Uterus (tissue), 4 donors: Measurements from ENCODE around the gene SYTL3. TPM values are rescaled to one million over a fixed set of nuclear protein-coding genes. Genes with fewer than 3 reads are reported as not detected.

Source experiments
- DNase-seq, 2 donors: peaks; one replicate each; pipeline ENCODE4 v3.0.0-alpha.2; 2019 to 2020
- H3K27ac ChIP-seq, 2 donors: fragments of 200-600 bp; sonication (generic); 1 replicate in 1 of 2; 2 replicates in 1 of 2; pipeline ENCODE4 v1.5.1; 2016 to 2018
- H3K27me3 ChIP-seq, 2 donors: fragments of 200-600 bp; sonication (generic); one replicate each; pipeline ENCODE4 v1.5.1; 2018 to 2019; ENCODE audit warnings: control low read depth in 1 of 2
- H3K36me3 ChIP-seq, 2 donors: fragments of 200-600 bp; sonication (generic); one replicate each; pipeline ENCODE4 v1.5.1; 2019; ENCODE audit warnings: control low read depth in 1 of 2
- H3K4me1 ChIP-seq, 2 donors: fragments of 200-600 bp; sonication (generic); one replicate each; pipeline ENCODE4 v1.5.1; 2018 to 2019; ENCODE audit warnings: control low read depth in 1 of 2
- H3K4me3 ChIP-seq, 2 donors: fragments of 200-600 bp; sonication (generic); 1 replicate in 1 of 2; 2 replicates in 1 of 2; pipeline ENCODE4 v1.5.1; 2018 to 2019; ENCODE audit warnings: mild to moderate bottlenecking in 1 of 2
- H3K9me3 ChIP-seq, 2 donors: fragments of 200-600 bp; sonication (generic); one replicate each; pipeline ENCODE4 v1.5.1; 2019; ENCODE audit warnings: control low read depth in 1 of 2
- CTCF ChIP-seq, 4 experiments: fragments of 200-600 bp in 2 of 4; fragments of 450-650 bp in 2 of 4; sonication (generic) in 2 of 4; IDR thresholded peaks; one replicate each; pipeline ENCODE4 v1.5.1; 2016 to 2019; ENCODE audit warnings: antibody characterized with exemption in 4 of 4, mild to moderate bottlenecking in 2 of 4, moderate library complexity in 1 of 4
- POLR2A ChIP-seq, 2 donors: fragments of 450-650 bp; IDR thresholded peaks; one replicate each; pipeline ENCODE4 v1.6.1; 2016; ENCODE audit warnings: antibody characterized with exemption in 2 of 2, mild to moderate bottlenecking in 1 of 2, moderate library complexity in 1 of 2
- intact Hi-C: fragments of 100-400 bp; cut with DNase I; formaldehyde crosslinking; loops from one replicate; pipeline ENCODE4 v1.15.1; 2023; ENCODE audit warnings: low total_unique reads
- total RNA-seq, 4 donors: library from RNA; depleted of rRNA in 3 of 4; stranded (reverse); fragments of >200 nt in 3 of 4; gene quantifications; one replicate each; pipeline versions ENCODE4 v1.1.0 to v1.2.4, GENCODE V29; 2014 to 2023
- donor health status: DM: yes; HTN: yes; CAD: no.

Gene SYTL3
- total RNA-seq, 4 donors from 2014 or later = 0.51 to 12.4 (median 3.3) TPM

GRCh38 chr6:158713469-158713868, 63.6 kb downstream of the SYTL3 start:
- Histone ChIP-seq H3K27me3 (no peaks in the 10 kb centered on the region), H3K4me3 (no peak overlapping the region), H3K4me1 (no peaks in the 10 kb centered on the region), H3K36me3 (no peaks in the 10 kb centered on the region), H3K27ac (no peak overlapping the region), H3K9me3 (no peaks in the 10 kb centered on the region)
- intact Hi-C loops = no loop called here
- DNase-seq = no peak
- no peak for TF ChIP-seq POLR2A (IDR thresholded peaks at IDR 0.05)
- no peak for TF ChIP-seq CTCF (IDR thresholded peaks at IDR 0.05)

DNA sequence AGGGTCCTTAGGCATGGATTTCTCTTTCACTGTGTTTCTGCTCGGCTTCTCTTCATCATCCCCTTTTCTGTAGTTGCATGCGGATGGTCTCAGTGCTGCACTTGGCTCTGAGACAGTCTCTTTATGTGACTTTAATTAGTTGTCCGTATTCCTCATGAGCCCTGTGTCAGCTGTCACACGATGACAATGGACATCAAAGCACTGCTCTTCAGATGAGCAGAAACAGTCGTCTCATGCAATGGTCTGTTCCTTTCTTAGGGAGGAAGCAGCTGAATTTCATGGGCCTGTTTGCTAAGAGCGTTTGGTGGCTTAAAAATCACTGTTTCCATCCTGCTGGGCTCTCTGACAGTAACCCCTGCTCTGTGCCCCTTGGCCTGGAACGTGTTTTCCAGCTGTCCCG, 64.9 kb downstream of the SYTL3 start:
- TF ChIP-seq CTCF (IDR thresholded peaks at IDR 0.05) (no peak), POLR2A (IDR thresholded peaks at IDR 0.05) (no peak)
- no peak overlapping the region for H3K27ac ChIP-seq

DNA sequence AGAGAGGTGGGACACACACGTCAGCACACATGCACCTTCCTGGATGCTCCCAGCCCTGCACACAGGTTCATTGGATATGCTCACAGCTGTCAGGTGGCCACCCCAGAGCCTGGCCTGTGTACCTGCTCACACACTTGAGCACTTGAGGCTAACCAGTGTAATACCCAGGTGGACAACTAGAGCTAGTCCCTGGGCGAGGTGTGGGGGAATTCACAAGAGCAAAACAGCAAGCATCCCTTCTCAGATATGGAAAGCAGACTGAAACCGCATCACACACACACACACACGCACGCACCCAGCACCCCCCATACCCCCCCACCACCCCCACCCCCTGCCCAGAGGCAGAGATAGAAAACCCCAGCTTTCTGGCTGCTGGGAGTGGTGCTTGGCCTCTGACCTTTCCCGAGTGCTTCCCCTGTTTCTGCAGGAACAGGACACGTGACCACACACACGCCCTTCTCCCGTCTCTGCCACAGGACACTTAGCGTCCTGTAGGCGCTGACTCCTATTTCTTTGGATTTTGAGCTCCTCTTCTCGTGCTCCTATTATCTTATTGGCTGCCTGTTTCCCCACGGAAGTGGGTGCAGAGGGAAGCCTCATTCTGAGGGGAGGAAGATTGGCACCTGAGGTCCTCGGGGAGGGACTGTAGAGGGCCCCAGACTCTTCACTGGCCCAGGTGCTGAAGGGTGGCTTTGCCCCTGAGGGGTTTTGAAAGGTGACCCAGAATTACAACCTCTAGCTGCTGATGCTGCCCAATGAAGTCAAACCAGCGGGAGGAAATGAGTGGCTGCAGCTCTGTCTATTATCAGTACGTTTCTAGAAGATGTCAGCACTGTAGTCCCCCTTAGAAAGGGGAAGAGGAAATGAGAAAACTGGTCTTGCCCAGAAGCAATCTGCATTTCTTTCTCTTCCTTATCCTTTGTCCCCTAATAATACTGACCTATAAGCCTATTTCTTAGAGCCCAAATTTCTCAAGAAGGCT, 65.8 kb downstream of the SYTL3 start:
- no peaks in the 10 kb centered on the region for H3K4me1 ChIP-seq
- no peak overlapping the region for H3K27ac ChIP-seq
- intact Hi-C loops = no loop called here
- no peak for TF ChIP-seq POLR2A (IDR thresholded peaks at IDR 0.05)
- no peak for TF ChIP-seq CTCF (IDR thresholded peaks at IDR 0.05)
- H3K9me3 ChIP-seq = no peaks in the 10 kb centered on the region
- no peaks in the 10 kb centered on the region for H3K27me3 ChIP-seq
- no peaks in the 10 kb centered on the region for H3K36me3 ChIP-seq
- no peak overlapping the region for H3K4me3 ChIP-seq
- no peak for DNase-seq

More for the DNA sequence above, 64.9 kb downstream of the SYTL3 start:
- DNase-seq = no peak
- no peaks in the 10 kb centered on the region for H3K27me3 ChIP-seq
- no peaks in the 10 kb centered on the region for H3K9me3 ChIP-seq
- intact Hi-C loops = no loop called here
- no peak overlapping the region for H3K4me3 ChIP-seq
- H3K4me1 ChIP-seq = no peaks in the 10 kb centered on the region
- H3K36me3 ChIP-seq = no peaks in the 10 kb centered on the region

DNA sequence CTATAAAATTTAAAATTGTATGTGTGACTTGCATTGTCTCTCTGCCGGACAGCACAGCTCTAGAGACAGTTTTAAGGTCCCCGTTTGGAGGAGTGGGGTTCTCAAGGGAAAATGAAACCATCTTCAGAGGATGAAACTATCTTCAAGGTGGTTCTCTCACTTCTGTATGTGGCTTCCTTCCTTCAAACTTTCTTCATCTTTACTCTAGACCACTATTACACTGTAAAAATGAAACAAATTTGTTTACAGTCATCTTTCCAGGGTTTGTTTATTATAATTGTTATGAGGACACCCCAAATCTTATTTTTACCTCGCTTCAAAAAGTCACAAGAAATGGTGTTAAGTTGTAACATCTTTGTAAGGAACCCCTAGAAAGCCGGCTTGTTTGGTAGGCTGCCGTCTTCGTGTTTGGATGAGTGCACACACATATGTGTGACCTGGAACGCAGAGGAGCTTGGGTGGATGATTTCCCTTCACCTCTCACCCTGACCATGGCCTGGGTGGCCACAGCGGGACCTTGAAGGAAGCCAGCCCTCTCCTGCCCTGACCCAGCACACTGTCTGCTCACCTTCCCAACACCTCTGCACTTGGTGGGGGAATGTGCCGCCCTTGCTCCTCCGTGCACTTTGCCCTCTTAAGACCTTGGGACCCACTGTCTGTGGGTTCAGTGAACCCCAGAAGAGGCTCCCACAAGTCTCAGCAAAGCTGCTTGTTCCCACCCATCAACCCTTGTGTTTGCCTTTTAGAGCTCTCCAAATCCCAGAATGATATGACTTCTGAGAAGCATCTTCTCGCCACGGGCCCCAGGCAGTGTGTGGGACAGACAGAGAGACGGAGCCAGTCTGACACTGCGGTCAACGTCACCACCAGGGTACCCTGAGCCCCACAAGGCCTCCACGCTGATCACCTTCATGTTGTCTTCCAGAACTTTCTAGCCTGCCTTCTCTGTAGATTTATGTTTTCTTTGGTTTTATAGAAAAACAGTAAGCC, 67.8 kb downstream of the SYTL3 start:
- no peak for DNase-seq
- intact Hi-C loops = no loop called here
- Histone ChIP-seq H3K4me1 (no peaks in the 10 kb centered on the region), H3K4me3 (no peak overlapping the region), H3K27me3 (no peaks in the 10 kb centered on the region), H3K27ac (no peak overlapping the region), H3K36me3 (no peaks in the 10 kb centered on the region), H3K9me3 (no peaks in the 10 kb centered on the region)
- TF ChIP-seq POLR2A (IDR thresholded peaks at IDR 0.05) = no peak
- TF ChIP-seq CTCF (IDR thresholded peaks at IDR 0.05) = no peak
